GM23338 (cell line): ENCODE data around the gene TPH2. TPM values are rescaled to one million over a fixed set of nuclear protein-coding genes. Genes with fewer than 3 reads are reported as not detected.

Source experiments
- EZH2 ChIP-seq: fragments of 200-600 bp; sonication (generic); IDR thresholded peaks from one replicate; pipeline ENCODE4 v1.8.0; 2017; ENCODE audit warnings: antibody characterized with exemption, mild to moderate bottlenecking, low read depth; ENCODE audit not compliant: unreplicated experiment
- NANOG ChIP-seq: IDR thresholded peaks from 2 replicates; pipeline ENCODE4 v1.6.1; 2016; ENCODE audit warnings: antibody characterized with exemption, borderline replicate concordance
- polyA plus RNA-seq: library from polyadenylated mRNA; unstranded; fragments of >200 nt; fragmentation: Nextera tagmentation; extraction: Ambion mirVana; gene quantifications from 2 replicates; pipeline ENCODE4 v1.2.1, GENCODE V29; 2016
- total RNA-seq: library from RNA; depleted of rRNA; stranded (reverse); fragments of >200 nt; shearing (Covaris generic); gene quantifications from 2 replicates; pipeline ENCODE4 v1.2.3, GENCODE V29; 2014
- TF ChIP-seq, protein P1 (sequence below): fragments of 250-450 bp; sonication (Bioruptor Pico); IDR thresholded peaks from 2 replicates; pipeline ENCODE4 v1.5.0; 2020; ENCODE audit warnings: mild to moderate bottlenecking, moderate library complexity
- TF ChIP-seq, protein P2 (sequence below), 2 experiments: fragments of 200-600 bp in 1 of 2; sonication (generic) in 1 of 2; conservative IDR thresholded peaks; 2 replicates each; pipeline versions ENCODE4 v1.5.1 to v1.6.1; 2016 to 2017; ENCODE audit warnings: antibody characterized with exemption in 2 of 2, low read depth in 2 of 2, mild to moderate bottlenecking in 2 of 2, moderate library complexity in 1 of 2
- TF ChIP-seq, protein P3 (sequence below): IDR thresholded peaks from one replicate; pipeline ENCODE4 v1.6.1; 2018; ENCODE audit warnings: antibody characterized with exemption; ENCODE audit not compliant: unreplicated experiment

The TPH2 gene
- total and polyA plus RNA-seq, 2 experiments from 2014 or later: 0.94 to 1.4 TPM

DNA sequence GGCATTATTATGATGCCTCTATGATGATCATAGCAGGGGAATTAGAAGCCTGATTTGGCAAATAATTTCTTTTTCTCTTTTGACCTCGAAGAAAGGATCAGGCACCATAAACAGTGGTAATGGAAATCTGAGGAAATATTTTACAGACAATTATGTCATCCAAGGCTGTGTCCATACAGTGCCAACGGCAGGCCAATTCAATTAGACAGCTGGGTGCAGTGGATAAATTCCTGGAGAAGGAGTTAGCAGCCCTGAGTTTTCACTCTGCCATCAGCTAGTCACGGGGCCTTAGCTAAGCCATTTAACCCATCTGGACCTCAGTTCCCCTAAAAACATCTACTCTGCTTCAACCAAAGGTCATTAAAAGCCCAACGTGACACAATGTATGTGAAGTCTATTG is 4.1 kb downstream of the TPH2 start (continued):
- TF ChIP-seq, protein P1, sequence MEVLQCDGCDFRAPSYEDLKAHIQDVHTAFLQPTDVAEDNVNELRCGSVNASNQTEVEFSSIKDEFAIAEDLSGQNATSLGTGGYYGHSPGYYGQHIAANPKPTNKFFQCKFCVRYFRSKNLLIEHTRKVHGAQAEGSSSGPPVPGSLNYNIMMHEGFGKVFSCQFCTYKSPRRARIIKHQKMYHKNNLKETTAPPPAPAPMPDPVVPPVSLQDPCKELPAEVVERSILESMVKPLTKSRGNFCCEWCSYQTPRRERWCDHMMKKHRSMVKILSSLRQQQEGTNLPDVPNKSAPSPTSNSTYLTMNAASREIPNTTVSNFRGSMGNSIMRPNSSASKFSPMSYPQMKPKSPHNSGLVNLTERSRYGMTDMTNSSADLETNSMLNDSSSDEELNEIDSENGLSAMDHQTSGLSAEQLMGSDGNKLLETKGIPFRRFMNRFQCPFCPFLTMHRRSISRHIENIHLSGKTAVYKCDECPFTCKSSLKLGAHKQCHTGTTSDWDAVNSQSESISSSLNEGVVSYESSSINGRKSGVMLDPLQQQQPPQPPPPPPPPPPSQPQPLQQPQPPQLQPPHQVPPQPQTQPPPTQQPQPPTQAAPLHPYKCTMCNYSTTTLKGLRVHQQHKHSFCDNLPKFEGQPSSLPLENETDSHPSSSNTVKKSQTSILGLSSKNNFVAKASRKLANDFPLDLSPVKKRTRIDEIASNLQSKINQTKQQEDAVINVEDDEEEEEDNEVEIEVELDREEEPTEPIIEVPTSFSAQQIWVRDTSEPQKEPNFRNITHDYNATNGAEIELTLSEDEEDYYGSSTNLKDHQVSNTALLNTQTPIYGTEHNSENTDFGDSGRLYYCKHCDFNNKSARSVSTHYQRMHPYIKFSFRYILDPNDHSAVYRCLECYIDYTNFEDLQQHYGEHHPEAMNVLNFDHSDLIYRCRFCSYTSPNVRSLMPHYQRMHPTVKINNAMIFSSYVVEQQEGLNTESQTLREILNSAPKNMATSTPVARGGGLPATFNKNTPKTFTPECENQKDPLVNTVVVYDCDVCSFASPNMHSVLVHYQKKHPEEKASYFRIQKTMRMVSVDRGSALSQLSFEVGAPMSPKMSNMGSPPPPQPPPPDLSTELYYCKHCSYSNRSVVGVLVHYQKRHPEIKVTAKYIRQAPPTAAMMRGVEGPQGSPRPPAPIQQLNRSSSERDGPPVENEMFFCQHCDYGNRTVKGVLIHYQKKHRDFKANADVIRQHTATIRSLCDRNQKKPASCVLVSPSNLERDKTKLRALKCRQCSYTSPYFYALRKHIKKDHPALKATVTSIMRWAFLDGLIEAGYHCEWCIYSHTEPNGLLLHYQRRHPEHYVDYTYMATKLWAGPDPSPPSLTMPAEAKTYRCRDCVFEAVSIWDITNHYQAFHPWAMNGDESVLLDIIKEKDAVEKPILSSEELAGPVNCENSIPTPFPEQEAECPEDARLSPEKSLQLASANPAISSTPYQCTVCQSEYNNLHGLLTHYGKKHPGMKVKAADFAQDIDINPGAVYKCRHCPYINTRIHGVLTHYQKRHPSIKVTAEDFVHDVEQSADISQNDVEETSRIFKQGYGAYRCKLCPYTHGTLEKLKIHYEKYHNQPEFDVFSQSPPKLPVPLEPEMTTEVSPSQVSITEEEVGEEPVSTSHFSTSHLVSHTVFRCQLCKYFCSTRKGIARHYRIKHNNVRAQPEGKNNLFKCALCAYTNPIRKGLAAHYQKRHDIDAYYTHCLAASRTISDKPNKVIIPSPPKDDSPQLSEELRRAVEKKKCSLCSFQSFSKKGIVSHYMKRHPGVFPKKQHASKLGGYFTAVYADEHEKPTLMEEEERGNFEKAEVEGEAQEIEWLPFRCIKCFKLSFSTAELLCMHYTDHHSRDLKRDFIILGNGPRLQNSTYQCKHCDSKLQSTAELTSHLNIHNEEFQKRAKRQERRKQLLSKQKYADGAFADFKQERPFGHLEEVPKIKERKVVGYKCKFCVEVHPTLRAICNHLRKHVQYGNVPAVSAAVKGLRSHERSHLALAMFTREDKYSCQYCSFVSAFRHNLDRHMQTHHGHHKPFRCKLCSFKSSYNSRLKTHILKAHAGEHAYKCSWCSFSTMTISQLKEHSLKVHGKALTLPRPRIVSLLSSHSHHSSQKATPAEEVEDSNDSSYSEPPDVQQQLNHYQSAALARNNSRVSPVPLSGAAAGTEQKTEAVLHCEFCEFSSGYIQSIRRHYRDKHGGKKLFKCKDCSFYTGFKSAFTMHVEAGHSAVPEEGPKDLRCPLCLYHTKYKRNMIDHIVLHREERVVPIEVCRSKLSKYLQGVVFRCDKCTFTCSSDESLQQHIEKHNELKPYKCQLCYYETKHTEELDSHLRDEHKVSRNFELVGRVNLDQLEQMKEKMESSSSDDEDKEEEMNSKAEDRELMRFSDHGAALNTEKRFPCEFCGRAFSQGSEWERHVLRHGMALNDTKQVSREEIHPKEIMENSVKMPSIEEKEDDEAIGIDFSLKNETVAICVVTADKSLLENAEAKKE (CRISPR knock-in tag): no peak
- TF ChIP-seq NANOG (no peak), EZH2 (no peak)
- TF ChIP-seq, protein P2, sequence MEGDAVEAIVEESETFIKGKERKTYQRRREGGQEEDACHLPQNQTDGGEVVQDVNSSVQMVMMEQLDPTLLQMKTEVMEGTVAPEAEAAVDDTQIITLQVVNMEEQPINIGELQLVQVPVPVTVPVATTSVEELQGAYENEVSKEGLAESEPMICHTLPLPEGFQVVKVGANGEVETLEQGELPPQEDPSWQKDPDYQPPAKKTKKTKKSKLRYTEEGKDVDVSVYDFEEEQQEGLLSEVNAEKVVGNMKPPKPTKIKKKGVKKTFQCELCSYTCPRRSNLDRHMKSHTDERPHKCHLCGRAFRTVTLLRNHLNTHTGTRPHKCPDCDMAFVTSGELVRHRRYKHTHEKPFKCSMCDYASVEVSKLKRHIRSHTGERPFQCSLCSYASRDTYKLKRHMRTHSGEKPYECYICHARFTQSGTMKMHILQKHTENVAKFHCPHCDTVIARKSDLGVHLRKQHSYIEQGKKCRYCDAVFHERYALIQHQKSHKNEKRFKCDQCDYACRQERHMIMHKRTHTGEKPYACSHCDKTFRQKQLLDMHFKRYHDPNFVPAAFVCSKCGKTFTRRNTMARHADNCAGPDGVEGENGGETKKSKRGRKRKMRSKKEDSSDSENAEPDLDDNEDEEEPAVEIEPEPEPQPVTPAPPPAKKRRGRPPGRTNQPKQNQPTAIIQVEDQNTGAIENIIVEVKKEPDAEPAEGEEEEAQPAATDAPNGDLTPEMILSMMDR (conservative IDR thresholded peaks at IDR 0.05; ENCODE audit: low read depth in 2 of 2): no peak
- TF ChIP-seq, protein P3, sequence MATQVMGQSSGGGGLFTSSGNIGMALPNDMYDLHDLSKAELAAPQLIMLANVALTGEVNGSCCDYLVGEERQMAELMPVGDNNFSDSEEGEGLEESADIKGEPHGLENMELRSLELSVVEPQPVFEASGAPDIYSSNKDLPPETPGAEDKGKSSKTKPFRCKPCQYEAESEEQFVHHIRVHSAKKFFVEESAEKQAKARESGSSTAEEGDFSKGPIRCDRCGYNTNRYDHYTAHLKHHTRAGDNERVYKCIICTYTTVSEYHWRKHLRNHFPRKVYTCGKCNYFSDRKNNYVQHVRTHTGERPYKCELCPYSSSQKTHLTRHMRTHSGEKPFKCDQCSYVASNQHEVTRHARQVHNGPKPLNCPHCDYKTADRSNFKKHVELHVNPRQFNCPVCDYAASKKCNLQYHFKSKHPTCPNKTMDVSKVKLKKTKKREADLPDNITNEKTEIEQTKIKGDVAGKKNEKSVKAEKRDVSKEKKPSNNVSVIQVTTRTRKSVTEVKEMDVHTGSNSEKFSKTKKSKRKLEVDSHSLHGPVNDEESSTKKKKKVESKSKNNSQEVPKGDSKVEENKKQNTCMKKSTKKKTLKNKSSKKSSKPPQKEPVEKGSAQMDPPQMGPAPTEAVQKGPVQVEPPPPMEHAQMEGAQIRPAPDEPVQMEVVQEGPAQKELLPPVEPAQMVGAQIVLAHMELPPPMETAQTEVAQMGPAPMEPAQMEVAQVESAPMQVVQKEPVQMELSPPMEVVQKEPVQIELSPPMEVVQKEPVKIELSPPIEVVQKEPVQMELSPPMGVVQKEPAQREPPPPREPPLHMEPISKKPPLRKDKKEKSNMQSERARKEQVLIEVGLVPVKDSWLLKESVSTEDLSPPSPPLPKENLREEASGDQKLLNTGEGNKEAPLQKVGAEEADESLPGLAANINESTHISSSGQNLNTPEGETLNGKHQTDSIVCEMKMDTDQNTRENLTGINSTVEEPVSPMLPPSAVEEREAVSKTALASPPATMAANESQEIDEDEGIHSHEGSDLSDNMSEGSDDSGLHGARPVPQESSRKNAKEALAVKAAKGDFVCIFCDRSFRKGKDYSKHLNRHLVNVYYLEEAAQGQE: no peak
